ENCODE results near the gene MKNK2. TPM values are rescaled to one million over a fixed set of nuclear protein-coding genes. Genes with fewer than 3 reads are reported as not detected.
"Not testable (repeated sequence)": the region's sequence is repeated elsewhere in the genome, so short reads cannot be mapped to it uniquely, and the experiment has no call there.

The MKNK2 gene
- total RNA-seq, 1 donor from 2014 or later: 147 TPM

DNA sequence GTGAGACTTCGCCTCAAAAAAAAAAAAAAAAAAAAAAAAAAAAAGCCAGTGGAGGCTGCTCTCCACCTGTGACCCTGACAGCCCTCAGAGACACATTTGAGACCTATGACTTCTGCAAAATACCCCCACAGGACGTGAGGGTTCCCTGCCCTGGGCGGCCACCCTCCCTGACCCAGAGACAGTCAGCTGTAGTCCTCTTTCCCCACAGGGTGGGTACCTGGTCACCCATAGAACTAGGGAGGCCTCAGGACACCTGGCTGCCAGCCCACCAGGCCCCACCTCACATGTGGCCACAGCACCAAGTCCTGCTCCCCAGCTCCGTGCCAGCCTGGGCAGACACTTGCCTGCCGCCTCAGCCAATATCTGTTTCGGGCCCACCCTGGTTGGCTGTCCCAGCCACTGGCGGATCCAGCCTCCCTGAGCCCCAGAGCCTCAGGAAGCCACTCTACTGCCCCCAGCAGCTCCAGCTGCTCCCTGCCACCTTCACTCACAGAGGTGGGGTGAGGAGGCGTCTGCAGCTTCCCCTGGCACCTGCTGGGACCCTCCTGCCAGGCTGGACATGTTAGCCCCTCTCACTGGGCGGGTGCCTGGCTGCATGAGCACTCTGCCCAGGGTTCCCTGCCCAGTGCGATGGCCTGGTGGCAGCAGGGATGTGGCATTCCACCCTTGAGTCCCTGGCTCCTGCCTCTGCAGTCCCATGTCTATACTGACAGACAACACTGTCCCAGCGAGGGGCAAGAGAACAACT lies 6.9 kb downstream of the MKNK2 start:
- no peak for DNase-seq

GRCh38 chr19:2043251-2043641 lies 7.8 kb downstream of the MKNK2 start:
- no peak for DNase-seq

GRCh38 chr19:2042485-2043250 lies 8.4 kb downstream of the MKNK2 start:
- DNase-seq: no peak

- DNase-seq: peak; percentile 95
Observed at GRCh38 chr19:2041683-2042484, 9.2 kb downstream of the MKNK2 start.

GRCh38 chr19:2041433-2041682 lies 9.7 kb downstream of the MKNK2 start:
- no peak for DNase-seq

GRCh38 chr19:2040647-2041432 lies 10.2 kb downstream of the MKNK2 start:
- DNase-seq: no peak

DNA sequence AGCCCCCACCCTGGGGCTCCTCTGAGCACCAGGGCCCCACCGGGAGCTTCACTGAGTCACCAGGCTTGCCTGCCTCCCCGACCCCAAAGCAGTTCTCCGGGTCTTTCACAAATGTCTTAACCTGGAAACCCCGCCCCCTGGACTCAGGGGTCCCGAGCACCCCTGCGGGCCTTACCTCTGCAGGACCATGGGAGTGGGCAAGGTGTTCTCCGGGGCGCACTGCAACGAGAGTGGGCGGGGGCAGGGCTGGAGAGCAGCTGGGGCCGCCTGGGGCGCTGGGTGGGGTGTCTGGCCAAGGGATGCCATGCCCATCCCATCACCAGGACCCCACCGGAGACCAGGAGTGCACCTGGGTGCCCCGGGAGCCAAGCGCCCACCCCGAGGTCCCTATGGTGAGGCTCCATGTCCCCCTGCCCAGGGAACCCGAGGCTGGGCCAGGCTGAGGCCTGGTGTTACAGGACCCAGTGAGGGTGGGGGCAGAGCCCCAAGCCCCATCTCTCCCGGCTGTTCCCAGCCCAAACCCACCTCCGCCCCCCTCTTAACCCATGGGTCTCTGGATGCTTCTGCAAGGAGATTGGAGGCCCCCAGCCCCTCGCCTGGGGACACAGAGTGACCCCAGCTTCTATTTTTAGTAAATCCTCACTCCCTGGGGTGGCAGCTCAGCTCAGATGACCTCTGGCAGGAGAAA lies 10.9 kb downstream of the MKNK2 start:
- no peak for DNase-seq

- no peak for DNase-seq
Observed at GRCh38 chr19:2039089-2039958, 11.7 kb downstream of the MKNK2 start.

DNA sequence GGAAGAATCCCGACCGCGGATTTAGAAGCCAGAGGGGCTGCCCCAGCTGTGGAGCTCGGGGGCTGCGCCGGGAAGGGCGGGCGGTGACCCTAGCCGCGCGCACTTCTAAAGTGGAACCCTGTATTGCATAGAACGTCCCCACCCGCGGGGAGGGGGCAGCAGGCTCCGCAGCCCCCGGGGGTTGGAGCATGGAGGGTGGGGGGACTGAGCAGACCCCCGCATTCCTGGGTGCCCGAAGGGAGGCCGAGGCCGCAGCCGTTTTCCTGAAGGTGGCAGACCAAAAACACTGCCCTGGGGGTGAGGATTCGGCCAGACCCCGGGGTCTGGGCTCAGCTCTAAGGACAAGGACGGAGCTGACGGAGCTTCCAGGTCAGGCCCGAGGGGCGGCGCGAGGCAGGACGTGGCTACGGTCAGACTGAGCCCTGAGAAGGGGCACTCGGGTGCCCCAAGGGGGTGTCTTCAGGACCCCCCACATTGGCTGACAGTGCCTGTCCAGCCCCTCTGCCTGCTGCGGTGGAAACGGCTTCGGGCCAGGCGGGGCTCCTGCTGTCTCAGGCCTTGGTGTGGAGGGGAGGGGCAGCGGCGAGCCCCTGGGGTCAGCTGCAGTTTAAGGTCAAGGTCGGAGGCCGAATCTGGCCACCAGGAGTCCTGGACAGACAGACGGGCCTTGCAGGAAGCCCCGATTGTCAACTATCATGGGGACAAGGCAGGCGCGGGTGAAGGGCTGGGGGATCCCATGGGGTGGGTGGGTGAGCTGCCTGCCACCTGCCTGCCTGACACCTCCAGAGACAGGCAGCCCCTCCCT lies 12.6 kb downstream of the MKNK2 start:
- DNase-seq: no peak

DNA sequence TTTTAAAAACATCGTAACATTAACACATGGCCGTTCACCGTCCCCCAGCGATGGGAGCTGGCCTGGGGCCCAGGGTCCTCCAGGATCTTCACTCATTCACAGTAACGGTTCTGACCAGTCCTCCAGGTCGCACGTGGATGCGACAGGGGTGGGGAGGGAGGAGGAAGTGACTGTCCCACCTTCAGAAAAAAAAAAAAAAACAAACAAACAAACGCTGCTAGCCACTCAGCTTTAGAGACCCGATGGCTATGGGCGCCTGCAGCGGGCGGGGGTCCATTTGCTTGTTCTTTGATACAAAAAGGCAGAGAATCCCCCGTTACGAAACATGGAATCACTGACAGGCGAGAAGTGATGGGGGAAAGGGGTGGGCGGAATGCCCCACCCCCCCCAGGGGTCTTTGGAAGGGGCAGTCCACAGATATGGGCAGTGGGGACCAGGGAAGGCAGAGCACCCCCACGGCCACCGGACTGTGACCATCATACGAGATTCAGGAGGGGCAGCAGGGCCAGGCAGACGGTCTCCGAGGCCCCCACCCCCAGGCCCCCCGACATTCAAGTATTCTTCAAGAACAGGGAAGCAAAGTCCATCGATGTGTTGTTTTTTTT lies 13.3 kb downstream of the MKNK2 start:
- DNase-seq: no peak

DNA sequence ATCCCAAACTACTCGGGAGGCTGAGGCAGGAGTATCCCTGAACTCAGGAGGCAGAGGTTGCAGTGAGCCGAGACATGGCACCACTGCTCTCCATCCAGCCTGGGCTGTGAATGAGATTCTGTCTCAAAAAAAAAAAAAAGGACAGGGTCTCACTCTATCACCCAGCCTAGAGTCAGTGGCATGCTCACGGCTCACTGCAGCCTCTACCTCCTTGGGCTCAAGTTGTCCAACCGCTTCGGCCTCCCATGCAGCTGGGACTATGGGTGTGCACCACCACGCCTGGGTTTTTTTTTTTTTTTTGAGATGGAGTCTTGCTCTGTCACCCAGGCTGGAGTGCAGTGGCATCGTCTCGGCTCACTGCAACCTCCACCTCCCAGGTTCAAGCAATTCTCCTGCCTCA lies 14.6 kb downstream of the MKNK2 start:
- DNase-seq: no peak

DNA sequence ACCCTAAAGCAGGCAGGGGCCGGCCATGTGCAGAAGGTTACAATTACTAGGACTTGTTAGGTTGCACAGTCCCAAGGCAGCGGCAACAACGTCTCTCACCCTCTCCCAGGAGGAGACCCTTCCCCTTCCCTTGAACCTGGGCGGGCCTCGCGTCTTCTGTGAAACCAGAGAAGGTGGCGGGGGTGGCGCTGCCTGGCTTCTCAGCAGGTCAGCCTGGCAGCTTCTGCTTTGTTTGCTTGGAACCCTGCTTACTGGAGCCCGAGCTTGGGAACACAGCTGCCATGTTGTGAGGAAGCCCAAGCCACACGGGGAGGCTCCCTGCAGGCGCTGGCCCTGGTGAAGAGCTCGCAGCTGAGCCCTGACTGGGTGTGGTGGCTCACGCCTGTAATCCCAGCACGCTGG lies 15.5 kb downstream of the MKNK2 start:
- no peak for DNase-seq

DNA sequence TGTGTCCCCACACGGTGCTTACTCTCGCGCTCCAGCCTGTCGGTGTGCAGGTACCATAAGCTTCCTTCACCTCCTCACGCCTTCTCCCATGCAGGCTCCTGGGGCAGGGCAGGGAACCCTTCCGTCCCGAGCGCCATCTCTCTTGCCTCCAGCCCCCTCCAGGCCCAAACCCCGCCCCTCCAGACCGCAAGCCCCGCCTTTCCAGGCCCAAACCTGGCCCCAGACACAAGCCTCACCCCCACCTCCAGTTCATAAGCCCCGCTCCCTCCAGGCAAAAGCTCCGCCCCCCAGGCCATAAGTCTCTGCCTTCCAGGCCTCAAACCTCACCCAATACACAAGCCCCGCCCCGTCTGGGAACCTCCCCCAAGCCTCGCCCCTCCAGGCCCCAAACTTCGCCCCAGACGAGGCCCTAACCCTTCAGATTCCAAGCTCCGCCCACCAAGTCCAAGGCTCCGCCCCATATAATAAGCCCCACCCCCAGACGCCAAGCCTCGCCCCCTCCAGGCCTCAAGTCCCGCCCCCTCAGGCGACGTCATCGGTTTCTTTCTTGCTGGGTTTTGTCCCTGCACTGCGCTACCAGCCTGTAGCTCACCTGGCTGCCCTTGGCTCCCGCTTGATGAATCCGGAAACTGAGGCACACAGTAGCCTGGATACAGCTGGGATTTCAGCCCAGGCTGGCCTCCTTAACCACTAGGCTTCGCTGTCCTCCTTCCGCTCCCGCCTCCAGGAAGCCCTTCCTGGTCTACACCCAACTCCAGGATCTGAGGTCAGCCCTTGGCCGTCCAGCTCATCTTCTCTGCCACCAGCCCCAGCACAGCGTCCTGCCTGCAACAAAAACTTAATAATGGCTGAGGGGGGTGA lies 16.1 kb downstream of the MKNK2 start:
- peak; percentile 69 for DNase-seq

DNA sequence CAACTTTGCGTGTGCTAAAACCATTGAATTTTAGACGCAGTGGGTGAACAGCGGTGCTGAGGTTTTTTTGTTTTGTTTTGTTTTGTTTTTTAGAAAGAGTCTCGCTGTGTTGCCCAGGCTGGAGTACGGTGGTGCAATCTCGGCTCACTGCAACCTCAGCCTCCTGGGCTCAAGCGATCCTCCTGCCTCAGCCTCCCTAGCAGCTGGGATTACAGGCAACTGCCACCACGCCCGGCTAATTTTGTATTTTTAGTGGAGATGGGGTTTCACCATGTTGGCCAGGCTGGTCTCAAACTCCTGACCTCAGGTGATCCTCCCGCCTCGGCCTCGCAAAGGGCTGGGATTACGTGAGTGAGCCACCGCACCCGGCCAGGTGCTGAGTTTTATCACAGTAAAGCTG lies 16.8 kb downstream of the MKNK2 start:
- DNase-seq: not testable (repeated sequence)

DNA sequence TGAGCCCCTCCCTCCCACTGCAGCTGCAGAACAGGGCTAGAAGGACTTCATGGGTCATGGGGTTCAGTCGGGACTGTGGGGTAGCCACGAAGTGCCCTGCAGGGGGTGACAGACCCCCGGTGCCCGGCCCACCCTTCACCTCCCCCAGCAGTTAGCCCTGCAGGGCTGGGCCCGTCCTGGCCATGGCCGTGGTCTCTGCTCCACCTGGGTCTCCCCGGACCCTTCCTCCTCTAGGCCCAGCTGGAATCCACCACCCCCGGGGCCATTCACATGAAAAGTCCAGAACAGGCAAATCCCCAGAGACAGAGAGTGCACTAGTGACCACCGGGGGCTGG lies 17.3 kb downstream of the MKNK2 start:
- no peak for DNase-seq

- no peak for DNase-seq
Observed at GRCh38 chr19:2033115-2033824, 17.8 kb downstream of the MKNK2 start.

DNA sequence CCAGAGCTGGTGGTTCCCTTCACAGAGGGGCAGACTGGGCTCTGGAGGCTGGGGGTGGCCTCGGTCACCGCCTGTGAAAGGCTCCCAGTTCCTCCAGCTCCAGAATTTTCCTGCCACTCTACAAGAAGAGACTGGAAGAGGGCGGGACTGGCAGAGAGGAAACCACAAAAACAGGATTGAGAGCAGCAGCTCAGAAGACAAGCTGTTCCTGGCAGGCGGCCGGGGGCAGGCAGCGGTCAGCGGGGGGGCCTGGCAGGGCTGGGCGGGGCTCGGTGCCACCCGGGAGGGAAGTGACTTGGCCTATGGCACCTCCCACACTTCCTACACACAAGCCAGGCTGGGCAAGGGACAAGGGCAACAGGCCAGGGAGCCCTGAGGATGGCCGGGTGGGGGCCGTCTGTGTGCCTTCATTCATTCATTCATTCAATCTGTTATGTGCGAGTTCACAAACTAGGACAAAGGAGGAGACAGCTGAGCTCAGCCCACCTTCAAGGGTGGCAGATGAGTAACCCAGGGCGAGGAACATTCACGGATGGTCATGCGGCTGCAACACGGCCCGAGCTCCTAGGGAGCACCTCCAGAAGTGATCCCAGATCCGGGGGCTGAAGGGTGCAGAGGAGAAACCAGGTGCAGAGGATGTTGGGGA lies 18.6 kb downstream of the MKNK2 start:
- peak; percentile 83 for DNase-seq

DNA sequence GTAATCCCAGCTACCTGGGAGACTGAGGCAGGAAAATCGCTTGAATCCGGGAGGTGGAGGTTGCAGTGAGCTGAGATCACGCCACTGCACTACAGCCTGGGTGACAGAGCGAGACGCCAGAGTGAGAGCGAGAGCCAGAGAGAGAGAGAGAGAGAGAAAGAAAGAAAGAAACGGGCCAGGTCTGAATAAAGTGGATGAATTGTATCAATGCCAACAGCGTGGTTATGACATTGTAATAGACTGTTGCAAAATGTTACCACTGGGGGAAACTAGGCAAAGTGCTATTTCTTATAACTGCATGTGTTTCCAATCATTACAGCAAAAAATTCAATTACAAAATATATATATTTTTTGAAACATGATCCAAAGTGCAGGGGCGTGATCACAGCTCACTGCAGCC lies 23.7 kb downstream of the MKNK2 start:
- no peak for DNase-seq

Data from dermis blood vessel endothelial cell (primary cell).